NOMO-1 (cell line): Measurements from ENCODE around the gene RELB.
A peak's percentile ranks its signal among the peaks of the same experiment; 100 is the strongest.

Source experiments
- DNase-seq, 2 experiments: peaks; one replicate each; lab custom pipeline; 2025; ENCODE audit not compliant: unreplicated experiment in 2 of 2; lab: John Stamatoyannopoulos, UW

Gene RELB

DNA sequence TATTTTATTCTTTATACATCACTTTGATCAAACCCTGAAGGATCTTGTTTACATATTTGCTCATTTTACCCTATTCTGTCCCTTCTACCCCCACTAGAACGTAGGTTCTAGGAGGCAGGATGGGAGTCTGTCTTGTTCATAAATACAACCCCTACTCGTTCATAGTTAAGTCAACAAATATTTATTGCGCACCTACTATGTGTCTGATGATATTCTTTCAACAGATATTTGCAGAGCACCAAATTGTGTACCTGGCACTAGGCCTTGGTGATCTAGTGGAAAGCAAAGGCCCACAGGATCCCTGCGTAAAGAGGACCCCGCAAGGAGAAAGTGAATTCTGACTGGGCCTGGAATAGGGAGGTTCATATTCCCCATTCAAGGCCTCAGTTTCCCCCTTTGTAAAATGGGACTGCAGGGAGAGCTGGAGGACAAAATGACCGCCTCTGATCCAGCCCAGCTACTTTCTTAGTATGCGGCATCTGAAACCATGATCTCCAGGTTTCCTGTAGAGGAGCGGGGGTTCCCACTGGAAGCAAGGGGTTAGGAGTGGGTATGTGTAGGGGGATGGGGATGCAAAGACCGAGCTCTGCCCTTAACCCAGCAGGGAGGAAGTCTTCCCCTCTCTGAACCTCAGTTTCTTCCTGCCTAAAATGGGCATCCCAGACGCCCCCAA, 77.3 kb downstream of the RELB start:
- no peak for DNase-seq

DNA sequence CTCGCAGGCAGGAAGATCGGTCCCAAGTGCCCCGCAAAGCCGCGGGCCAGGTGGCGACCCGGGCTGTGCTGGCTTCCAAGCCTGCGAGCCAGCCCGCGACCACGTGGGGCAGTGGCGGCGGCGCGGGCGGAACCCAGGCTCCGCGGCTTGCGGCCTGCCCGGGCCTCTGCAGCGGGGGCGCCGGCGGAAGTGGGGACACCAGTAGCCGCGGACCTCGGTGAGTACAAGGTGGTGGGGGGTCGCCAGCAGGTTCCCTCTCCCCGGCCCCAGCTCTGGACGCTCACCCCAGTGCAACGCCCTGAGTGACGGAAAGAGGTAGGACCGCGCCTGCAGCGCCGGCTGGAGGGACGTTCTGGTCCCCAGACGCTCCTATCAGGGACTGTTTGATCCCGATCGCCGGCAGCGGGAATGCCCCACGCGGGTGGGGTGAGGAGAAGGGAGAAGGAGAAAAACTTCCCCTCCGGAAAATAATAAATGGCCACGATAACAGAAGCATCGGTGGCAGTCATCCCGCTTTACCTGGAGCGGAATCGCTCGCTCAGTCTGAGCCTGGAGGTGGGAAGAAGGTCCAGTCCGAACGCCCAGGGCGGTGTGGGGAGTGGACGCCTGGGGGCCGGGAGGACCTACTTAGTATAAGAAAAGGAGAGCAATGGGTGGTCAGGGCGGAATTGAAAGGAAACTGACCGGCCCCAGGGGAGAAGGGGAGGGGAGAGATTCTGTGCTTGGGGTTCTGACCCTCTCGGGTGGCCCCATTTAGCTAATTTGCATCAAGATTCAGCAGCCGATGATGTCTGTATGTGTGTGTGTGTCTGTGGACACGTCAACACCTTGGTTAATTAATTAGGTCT, 78.0 kb downstream of the RELB start, which contains the start of gene GEMIN7:
GEMIN7 (plus strand) TSS at position 198 of the 848 bp plus-strand sequence. CDS start 10,855 bp downstream, outside the sequence.
- peak; percentile 59 to 80 for DNase-seq

DNA sequence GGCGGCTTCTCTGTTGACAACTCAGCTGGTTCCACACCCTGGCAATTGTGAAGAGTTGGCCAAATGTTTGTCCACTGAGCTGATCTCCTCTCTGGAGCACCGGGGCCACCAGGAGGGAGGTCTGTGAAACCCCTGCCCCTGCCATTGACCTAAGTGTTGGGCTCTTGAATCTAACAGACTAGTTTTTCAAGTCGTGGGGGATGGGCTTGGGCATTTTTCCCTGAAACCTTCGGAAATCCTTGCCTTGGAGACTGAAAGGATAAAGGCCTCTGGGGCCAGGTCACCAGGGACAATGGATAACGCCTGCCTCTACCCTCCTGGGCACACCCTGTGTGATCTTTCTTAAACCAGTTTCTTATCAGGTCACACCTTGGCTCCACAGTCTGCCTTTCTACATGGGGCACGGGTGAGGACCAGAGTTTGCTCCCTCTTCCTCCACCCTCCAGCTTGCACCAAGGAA, 78.7 kb downstream of the RELB start:
- no peak for DNase-seq

DNA sequence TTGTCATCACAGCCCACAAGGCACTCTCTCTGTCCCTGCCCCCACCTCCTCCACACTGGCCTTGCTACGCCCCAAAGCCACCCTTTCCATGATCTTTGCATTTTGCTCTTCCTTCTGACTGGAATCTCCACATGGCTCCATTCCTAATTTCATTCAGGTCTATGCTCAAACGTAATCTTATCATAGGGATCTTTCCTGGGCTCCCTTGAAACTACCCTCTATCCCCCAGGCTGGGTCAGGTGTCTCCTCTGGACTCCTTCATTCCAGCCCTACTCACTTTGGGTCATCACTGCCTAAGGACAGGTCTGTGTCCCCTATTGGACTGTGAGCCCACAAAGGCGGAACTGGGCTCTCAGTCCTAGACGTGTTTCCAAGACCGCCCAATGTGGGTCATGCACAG, 80.9 kb downstream of the RELB start:
- no peak for DNase-seq

DNA sequence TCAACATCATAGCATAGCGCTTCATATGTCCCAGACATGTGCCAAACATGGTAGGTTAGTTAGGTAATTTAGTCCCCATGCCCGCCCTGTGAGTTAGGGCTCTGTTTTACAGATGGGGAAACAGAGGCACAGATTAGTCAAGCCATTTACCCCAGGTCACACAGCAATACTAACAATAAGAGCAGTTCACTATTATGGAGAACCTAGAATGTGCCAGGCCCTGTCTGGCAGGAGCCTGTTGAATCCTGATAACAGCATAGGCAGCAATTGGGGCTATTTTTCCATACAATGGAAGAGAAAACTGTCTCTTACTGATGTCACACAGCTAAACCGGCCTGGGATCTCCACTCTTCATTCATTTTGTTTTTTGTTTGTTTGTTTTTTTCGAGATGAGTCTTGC, 85.2 kb downstream of the RELB start:
- DNase-seq: no peak

DNA sequence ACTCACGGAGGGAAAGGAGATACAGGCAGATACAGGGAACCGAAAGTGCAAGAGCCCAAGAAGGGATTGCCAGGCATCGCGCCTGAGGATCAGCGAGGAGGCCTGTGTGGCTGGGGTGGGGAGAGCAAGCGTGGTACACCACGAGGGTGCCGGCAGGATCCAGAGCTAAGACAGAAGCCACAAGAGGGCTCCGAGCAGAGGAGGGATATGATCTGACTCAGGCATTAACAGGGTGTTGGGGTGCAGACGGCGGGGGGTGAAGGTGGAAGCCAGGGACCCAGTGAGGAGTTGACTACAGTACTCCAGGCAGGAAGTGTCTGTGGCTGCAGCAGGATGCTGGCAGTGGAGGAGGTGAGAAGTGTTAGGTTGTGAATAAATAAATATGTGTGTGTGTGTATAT, 86.3 kb downstream of the RELB start:
- DNase-seq: no peak
